Right lobe of liver (tissue), 4 donors: ENCODE data around the gene GRAP.
"Not testable (repeated sequence)": the region's sequence is repeated elsewhere in the genome, so short reads cannot be mapped to it uniquely, and the experiment has no call there.

Experiments used
- CTCF ChIP-seq, 4 donors: fragments of 200-600 bp in 3 of 4; fragments of 450-650 bp in 1 of 4; IDR thresholded peaks; one replicate each; pipeline versions ENCODE4 v1.5.1 to v1.8.0; 2016 to 2022; ENCODE audit warnings: antibody characterized with exemption in 4 of 4, mild to moderate bottlenecking in 2 of 4
- POLR2A ChIP-seq: fragments of 450-650 bp; IDR thresholded peaks from one replicate; pipeline ENCODE4 v1.6.1; 2017; ENCODE audit warnings: antibody characterized with exemption, mild to moderate bottlenecking
- donor health status: DM: no; HTN: no; CAD: no.
- donor health status: DM: no; HTN: no; CAD: no.
- donor health status: DM: no; HTN: yes; CAD: no.

GRCh38 chr17:19029740-19030139, 17.0 kb downstream of the GRAP start:
- not testable (repeated sequence) for TF ChIP-seq CTCF (IDR thresholded peaks at IDR 0.05); POLR2A
